HepG2 (cell line): ENCODE measurements around the gene RDH16. TPM values are rescaled to one million over a fixed set of nuclear protein-coding genes. Genes with fewer than 3 reads are reported as not detected.

ENCODE experiments used
- AKAP8 ChIP-seq: sonication (generic); formaldehyde crosslinking; IDR thresholded peaks from 2 replicates; pipeline ENCODE4 v1.5.1; 2020; ENCODE audit warnings: mild to moderate bottlenecking, missing genetic modification reagents
- HMGA1 ChIP-seq: sonication (generic); formaldehyde crosslinking; conservative IDR thresholded peaks from 2 replicates; pipeline ENCODE4 v1.4.0; 2020; ENCODE audit warnings: missing genetic modification reagents
- KIAA2018 ChIP-seq: sonication (generic); formaldehyde crosslinking; IDR thresholded peaks from 2 replicates; pipeline ENCODE4 v1.5.0; 2020; ENCODE audit warnings: mild to moderate bottlenecking, missing genetic modification reagents, borderline replicate concordance
- PHF5A ChIP-seq: IDR thresholded peaks from one replicate; pipeline ENCODE4 v1.6.1; 2018; ENCODE audit warnings: low read depth, missing genetic modification reagents; ENCODE audit not compliant: unreplicated experiment
- POLR2G ChIP-seq: fragments of 200-400 bp; formaldehyde crosslinking; IDR thresholded peaks from 2 replicates; pipeline ENCODE4 v1.6.1; 2018; ENCODE audit warnings: mild to moderate bottlenecking, low read depth, low read length, moderate library complexity
- REXO4 ChIP-seq: sonication (generic); formaldehyde crosslinking; IDR thresholded peaks from 2 replicates; pipeline ENCODE4 v1.8.0; 2022; ENCODE audit warnings: missing genetic modification reagents, mild to moderate bottlenecking, borderline replicate concordance
- SALL2 ChIP-seq: sonication (generic); formaldehyde crosslinking; IDR thresholded peaks from 2 replicates; pipeline ENCODE4 v1.8.1; 2023; ENCODE audit warnings: mild to moderate bottlenecking, missing genetic modification reagents, inconsistent platforms
- SMAD9 ChIP-seq: sonication (generic); formaldehyde crosslinking; IDR thresholded peaks from 2 replicates; pipeline ENCODE4 v1.5.1; 2020; ENCODE audit warnings: mild to moderate bottlenecking, missing genetic modification reagents
- UBTF ChIP-seq: sonication (generic); formaldehyde crosslinking; IDR thresholded peaks from 2 replicates; pipeline ENCODE4 v1.4.0; 2020; ENCODE audit warnings: mild to moderate bottlenecking, missing genetic modification reagents
- ZNF740 ChIP-seq: sonication (generic); formaldehyde crosslinking; IDR thresholded peaks from 2 replicates; pipeline ENCODE4 v1.4.0; 2020; ENCODE audit warnings: missing genetic modification reagents
- ZNF772 ChIP-seq: sonication (generic); formaldehyde crosslinking; IDR thresholded peaks from 2 replicates; pipeline ENCODE4 v1.5.0; 2020; ENCODE audit warnings: mild to moderate bottlenecking, missing genetic modification reagents
- ZNF839 ChIP-seq: sonication (generic); formaldehyde crosslinking; IDR thresholded peaks from 2 replicates; pipeline ENCODE4 v1.4.0; 2020; ENCODE audit warnings: missing genetic modification reagents, mild to moderate bottlenecking, borderline replicate concordance
- ZNF841 ChIP-seq: sonication (generic); formaldehyde crosslinking; IDR thresholded peaks from 2 replicates; pipeline ENCODE4 v1.8.1; 2023; ENCODE audit warnings: missing genetic modification reagents, borderline replicate concordance
- polyA plus RNA-seq, 8 experiments: library from polyadenylated mRNA; depleted of rRNA in 3 of 8; stranded (reverse) in 7 of 8; unstranded in 1 of 8; fragments of >200 nt; fragmentation: Illumina TruSeq in 4 of 8; extraction: Trizol in 4 of 8; gene quantifications; 2 replicates each; pipeline versions ENCODE4 v1.2.1 to v1.2.3, GENCODE V29; 2011 to 2016; ENCODE audit warnings: low read depth in 4 of 8, missing spikeins in 1 of 8, mixed read lengths in 1 of 8; ENCODE audit not compliant: insufficient read depth in 1 of 8
- total RNA-seq, 5 experiments: library from RNA; depleted of rRNA; stranded (reverse); fragments of >200 nt; fragmentation: Illumina TruSeq; extraction: Trizol; gene quantifications; 2 replicates each; pipeline ENCODE4 v1.2.3, GENCODE V29; 2016; ENCODE audit warnings: low read depth in 1 of 5
- TF ChIP-seq, protein P1 (sequence below): sonication (generic); formaldehyde crosslinking; IDR thresholded peaks from 2 replicates; pipeline ENCODE4 v1.5.0; 2020; ENCODE audit warnings: mild to moderate bottlenecking, missing genetic modification reagents, moderate library complexity

Gene RDH16
- total and polyA plus RNA-seq, 2 of the 13 experiments (the other 11 are each of a cell fraction or from before 2014, with no cell fraction given): 0.05 to 0.13 TPM

DNA sequence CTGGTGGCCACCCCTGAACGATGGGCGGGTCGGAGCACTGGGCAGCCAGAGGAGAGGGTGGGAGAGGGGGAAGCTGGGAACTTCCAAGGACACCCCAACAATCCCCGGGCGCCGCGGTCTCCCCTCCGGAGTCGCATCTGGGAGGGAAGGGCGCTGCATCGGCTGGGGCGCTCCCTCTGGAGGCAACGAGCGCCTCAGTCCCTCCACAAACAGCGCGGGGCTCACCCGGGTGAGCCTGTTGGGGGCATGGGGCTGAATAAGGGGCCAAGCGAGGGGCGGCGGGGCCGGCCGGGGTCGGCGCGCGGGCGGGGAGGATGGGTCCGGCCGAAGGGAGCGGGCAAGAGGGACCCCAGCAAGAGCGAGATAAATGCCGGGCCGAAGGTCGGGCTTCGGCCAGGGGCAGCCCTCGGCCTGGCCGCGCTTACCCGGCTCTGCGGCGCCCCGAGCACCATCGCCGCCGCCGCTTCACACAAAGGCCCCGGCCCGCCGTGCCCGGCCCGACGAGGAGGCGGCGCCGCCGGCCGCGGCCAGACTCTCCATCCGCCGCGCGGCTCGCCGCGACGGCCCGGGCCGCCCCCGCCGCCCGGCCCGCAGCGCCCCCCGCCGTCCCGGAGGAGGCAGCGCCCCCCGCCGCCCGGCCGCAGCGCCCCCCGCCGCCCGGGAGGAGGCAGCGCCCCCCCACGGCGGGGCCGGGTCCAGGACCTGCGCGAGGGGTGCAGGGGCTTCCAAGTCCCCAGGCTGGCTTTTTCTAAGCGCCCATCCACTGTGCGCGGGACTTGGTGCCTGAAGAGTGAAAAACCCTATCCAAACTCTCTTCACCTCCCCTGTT is 48.8 kb upstream of the RDH16 start, which contains the start of gene ZBTB39 (continued):
- TF ChIP-seq SALL2 (no peak), ZNF841 (CRISPR knock-in tag) (no peak), SMAD9 (no peak), ZNF740 (CRISPR knock-in tag) (peak; percentile 64; the same call in 1 of the 2 replicates), UBTF (CRISPR knock-in tag) (peak; percentile 67; the same call in 1 of the 2 replicates), AKAP8 (CRISPR knock-in tag) (0 out of 2 replicates have a peak, but pooled peaks have one; percentile 37), REXO4 (no peak), ZNF839 (CRISPR knock-in tag) (no peak), KIAA2018 (CRISPR knock-in tag) (no peak), HMGA1 (CRISPR knock-in tag) (no peak), ZNF772 (CRISPR knock-in tag) (no peak), PHF5A (CRISPR knock-in tag) (no peak), POLR2G (peak; percentile 65)
- TF ChIP-seq, protein P1, sequence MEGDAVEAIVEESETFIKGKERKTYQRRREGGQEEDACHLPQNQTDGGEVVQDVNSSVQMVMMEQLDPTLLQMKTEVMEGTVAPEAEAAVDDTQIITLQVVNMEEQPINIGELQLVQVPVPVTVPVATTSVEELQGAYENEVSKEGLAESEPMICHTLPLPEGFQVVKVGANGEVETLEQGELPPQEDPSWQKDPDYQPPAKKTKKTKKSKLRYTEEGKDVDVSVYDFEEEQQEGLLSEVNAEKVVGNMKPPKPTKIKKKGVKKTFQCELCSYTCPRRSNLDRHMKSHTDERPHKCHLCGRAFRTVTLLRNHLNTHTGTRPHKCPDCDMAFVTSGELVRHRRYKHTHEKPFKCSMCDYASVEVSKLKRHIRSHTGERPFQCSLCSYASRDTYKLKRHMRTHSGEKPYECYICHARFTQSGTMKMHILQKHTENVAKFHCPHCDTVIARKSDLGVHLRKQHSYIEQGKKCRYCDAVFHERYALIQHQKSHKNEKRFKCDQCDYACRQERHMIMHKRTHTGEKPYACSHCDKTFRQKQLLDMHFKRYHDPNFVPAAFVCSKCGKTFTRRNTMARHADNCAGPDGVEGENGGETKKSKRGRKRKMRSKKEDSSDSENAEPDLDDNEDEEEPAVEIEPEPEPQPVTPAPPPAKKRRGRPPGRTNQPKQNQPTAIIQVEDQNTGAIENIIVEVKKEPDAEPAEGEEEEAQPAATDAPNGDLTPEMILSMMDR (CRISPR knock-in tag): peak; percentile 66
